22Rv1 (cell line): ENCODE data around the gene TEKT4.

Experiments
- ZFX ChIP-seq: fragments of 450-650 bp; IDR thresholded peaks from 2 replicates; pipeline ENCODE4 v1.6.1; 2017; ENCODE audit warnings: antibody characterized with exemption, borderline replicate concordance
- TF ChIP-seq, protein P1 (sequence below): fragments of 450-650 bp; IDR thresholded peaks from 2 replicates; pipeline ENCODE4 v1.5.1; 2017; ENCODE audit warnings: mild to moderate bottlenecking

DNA sequence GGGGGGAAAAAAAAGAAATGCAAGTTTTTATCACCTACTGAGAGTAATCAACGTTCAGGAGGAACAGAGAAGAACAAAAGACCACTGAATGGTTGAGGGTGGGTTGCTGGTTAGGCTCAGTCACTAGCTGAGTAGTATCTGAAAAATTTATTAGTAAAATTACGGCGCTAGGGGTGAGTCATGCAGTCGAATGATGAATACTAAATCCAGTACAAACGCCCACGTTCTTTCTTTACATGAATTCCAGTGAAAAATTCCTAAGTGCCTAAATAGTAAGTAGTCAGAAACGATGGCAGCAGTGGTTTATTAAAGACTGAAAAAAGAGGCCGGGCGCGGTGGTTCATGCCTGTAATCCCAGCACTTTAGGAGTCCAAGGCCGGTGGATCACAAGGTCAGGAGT is 52.0 kb downstream of the TEKT4 start:
- TF ChIP-seq, protein P1, sequence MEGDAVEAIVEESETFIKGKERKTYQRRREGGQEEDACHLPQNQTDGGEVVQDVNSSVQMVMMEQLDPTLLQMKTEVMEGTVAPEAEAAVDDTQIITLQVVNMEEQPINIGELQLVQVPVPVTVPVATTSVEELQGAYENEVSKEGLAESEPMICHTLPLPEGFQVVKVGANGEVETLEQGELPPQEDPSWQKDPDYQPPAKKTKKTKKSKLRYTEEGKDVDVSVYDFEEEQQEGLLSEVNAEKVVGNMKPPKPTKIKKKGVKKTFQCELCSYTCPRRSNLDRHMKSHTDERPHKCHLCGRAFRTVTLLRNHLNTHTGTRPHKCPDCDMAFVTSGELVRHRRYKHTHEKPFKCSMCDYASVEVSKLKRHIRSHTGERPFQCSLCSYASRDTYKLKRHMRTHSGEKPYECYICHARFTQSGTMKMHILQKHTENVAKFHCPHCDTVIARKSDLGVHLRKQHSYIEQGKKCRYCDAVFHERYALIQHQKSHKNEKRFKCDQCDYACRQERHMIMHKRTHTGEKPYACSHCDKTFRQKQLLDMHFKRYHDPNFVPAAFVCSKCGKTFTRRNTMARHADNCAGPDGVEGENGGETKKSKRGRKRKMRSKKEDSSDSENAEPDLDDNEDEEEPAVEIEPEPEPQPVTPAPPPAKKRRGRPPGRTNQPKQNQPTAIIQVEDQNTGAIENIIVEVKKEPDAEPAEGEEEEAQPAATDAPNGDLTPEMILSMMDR: no peak
- TF ChIP-seq ZFX: no peak
